NK-92 treated with Interleukin-12 subunit alpha and Interleukin-12 subunit beta, amount 100 ng/mL, for 24 hours (cell line): ENCODE data around the gene VGLL2.
"Not testable (repeated sequence)": the region's sequence is repeated elsewhere in the genome, so short reads cannot be mapped to it uniquely, and the experiment has no call there.

Experiments used
- DNase-seq: peaks from one replicate; lab custom pipeline; 2025; lab: John Stamatoyannopoulos, UW

The VGLL2 gene, protein sequence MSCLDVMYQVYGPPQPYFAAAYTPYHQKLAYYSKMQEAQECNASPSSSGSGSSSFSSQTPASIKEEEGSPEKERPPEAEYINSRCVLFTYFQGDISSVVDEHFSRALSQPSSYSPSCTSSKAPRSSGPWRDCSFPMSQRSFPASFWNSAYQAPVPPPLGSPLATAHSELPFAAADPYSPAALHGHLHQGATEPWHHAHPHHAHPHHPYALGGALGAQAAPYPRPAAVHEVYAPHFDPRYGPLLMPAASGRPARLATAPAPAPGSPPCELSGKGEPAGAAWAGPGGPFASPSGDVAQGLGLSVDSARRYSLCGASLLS

DNA sequence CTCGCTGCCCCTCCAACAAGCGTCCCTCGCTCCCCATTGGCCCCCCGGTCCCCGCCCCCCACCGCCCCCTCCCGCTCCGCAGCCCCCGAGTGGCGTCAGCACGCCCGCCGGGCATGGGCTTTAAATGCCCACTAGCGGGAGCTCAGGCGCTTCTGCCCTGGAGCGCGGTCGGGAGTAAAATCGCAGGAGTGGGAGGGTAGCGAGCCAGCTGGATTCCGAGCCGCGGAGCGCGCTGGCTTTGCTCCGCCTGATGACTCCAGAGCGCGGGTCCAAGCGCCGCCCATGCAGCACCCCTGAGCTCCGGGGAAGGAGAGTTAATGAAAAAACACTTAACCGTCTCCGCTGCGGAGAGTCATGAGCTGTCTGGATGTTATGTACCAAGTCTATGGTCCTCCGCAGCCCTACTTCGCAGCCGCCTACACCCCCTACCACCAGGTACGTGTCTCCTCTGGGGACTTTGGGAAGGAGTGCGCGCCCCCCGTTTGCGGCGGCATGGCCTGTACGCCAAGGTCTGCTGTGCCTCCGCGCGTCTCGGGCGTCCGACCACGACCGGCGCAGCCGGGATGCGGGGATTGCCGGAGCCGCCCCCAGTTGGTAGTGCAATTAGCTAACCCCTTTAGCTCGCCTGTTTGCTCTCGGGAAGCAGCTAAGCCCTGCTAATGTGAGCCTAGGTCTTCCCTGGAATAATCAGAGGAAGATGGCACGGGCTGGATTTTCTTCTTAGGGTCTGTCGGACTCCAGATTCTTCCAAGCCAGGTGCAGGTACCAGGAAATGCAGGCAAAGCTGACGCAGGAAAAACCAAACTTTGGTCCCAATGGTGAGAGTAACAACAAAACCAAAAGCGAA lies at the start of gene VGLL2:
VGLL2 (plus strand) TSS at position 149 of the 847 bp plus-strand sequence; CDS start at position 355, 206 bp downstream.
- DNase-seq, result no peak

DNA sequence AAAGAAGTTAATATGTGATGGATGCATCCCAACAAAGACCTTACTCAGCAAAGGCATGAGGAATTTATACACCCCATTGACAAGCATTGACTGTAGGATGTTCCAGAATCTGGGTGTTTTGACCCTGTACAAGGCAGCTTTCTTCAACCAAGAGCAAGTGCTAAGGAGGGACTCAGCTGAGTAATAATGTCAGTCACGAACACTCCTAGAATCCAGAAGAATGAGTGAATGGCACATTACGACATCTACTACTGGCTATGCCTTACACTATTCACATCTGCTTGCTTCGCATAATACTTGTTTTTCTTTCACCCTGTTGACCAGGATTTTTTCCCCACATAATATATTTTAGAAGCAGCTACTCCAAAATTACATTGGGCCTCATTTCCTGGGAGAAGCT lies 42.5 kb upstream of the VGLL2 start:
- no peak for DNase-seq

DNA sequence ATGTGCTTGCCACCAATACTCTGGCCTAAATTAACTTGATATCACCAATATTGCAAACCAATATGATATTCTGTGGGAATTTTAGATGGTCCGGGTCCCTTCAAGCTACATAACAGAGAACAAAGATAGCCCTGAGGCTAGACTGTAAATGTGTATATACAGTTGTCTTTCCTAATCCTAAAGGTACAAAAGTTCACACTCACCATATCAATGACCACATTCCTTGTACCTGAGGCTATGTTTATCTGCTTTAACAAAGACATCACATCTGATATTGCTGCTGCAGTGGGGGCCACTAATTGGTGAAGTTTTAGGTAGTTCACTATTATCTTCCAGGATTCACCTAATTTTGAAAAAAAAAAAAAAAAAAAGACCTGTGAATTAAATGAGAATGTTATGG lies 38.6 kb upstream of the VGLL2 start:
- no peak for DNase-seq

DNA sequence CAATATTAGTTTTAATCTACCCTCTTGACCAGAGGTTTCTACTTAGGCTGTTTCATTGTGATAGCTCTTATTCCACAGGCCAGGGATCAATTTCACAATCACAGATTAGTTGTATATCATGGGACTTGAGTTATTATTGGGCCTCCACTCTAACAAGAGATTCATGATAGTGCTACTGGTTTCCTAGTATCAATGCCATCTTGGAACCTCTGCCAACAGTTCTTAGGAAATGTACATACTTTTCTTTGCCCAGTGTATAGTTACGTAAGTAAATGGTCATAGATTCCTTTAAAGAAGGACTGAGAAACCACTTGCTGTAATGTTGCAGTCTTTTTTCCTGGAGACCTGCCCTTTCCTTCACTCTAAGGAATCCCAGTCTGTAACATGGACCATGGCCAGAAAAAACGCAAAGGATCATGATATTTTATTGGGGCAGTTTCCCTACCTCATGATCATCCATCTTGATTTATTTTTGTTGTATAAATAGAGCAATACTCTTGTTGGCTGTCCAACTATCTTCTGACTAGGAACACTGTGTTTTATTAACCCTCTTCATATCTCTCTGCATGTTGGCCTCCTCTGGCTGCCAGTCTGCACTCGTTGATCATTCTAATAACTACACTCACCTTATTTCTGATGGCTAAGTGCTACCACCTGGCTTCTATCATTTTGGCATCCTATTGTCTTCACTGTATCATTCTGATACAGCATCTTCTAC lies 38.0 kb upstream of the VGLL2 start:
- no peak for DNase-seq

DNA sequence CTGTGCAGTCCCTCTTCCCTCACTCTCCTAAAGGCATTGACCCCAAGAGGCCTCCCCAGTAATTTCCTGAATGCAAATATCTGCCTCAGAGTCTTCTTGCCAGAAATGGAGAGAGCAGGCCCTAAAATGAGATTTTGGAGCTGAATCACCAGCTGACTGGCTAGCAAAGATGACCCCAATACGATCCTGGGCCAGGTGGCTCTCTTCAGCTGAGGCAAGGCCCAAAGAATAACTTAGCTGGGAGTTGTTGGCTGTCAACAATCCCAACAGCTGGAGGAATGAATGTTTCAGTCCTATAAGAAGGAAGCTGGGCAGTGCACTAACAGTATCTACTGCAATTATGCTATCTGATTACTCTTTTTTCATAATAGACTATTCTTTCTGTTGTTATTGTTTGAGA lies 37.2 kb upstream of the VGLL2 start:
- DNase-seq, result no peak

DNA sequence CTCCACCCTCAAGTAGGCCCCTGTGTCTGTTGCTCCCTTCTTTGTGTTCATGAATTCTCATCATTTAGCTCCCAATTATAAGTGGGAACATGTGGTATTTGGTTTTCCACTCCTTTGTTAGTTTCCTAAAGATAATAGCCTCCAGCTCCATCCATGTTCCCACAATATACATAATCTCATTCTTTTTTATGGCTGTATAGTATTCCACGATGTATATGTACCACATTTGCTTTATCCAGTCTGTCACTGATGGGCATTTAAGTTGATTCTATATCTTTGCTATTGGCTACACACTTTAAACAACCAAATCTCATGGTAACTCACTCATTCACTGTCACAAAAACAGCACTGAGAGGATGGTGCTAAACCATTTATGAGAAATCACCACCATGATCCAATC lies 35.5 kb upstream of the VGLL2 start:
- no peak for DNase-seq

DNA sequence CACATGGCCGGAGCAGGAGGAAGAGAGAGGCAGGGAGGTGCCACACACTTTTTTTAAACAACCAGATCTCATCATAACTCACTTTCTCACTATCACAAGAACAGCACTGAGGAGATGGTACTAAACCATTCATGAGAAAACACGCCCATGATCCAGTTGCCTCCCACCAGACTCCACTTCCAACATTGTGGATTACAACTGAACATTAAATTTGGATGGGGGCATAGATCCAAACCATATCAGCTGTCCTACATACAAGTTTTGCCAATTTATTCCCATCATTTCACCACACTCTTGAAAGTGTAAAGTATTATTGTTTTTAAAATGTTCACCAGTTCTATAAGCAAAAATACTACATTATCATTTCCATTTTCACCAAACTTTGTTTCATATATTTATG lies 33.9 kb upstream of the VGLL2 start:
- no peak for DNase-seq

DNA sequence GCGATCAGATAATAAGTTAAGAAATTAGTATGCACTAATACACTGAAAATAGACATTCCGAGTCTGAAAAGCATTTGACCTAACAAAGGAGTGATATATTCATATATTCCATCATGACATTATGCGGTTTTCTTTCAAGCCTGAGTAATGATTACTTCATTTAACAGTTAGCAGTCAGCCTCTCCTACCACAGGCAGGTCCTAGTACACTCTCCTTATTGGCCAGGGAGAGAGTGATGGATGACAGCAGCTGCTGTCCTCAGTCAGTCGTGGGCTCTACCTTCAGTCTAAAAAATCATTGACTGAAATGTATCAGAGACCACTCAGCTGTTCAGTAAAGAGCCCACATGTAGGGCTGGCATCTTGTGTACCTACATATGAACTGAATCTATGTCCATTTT lies 33.2 kb upstream of the VGLL2 start:
- no peak for DNase-seq

DNA sequence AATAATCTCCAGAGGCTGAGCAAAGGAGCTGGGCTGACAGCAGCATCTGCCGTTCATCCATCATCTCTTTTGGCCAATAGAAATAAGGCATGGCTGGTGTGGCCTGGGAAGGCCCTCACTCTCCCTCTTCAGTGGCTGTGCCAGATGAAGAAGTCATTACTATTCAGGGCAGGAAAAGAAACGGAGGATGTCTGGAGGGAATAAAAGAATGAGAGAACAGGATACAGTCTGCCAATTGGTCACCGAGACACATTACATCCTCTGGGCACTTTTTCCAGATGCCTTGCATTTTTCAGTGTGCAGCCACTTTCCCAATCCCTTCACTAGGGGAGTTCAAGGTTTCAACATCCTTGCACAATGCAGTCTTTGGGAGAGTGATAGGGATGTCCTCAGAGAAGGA lies 32.2 kb upstream of the VGLL2 start:
- no peak for DNase-seq

DNA sequence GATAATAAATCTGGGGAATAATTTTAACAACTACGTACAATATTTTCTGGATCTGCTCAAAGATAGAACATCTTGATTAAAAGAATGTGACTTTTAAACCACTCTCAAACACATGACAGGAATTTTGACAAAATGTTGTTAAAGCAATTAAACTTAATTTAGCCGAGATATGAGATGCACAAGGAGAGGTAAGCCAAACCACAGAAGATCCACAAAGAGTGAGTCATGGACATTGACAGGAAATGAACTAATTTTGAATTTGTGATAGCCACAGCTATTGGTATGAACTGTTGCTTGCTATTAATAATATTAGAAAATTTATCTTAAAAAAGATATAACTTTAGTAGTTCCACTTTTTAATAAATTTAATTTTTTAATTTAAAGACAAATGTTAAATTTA lies 27.8 kb upstream of the VGLL2 start:
- no peak for DNase-seq

DNA sequence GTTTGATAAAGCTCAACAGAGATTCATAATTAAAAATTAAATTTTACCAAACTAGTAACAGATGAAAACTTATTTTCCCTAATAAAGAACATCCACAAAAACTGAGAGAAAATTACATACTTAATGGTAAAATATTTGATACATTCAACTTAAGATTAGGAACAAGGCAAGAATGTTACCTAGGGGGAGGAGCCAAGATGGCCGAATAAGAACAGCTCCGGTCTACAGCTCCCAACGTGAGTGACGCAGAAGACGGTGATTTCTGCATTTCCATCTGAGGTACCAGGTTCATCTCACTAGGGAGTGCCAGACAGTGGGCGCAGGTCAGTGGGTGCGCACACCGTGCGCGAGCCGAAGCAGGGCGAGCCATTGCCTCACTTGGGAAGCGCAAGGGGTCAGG lies 20.8 kb upstream of the VGLL2 start:
- not testable (repeated sequence) for DNase-seq

DNA sequence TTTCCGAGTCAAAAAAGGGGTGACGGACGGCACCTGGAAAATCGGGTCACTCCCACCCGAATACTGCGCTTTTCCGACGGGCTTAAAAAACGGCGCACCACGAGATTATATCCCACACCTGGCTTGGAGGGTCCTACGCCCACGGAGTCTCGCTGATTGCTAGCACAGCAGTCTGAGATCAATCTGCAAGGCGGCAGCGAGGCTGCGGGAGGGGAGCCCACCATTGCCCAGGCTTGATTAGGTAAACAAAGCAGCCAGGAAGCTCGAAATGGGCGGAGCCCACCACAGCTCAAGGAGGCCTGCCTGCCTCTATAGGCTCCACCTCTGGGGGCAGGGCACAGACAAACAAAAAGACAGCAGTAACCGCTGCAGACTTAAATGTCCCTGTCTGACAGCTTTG lies 20.4 kb upstream of the VGLL2 start:
- not testable (repeated sequence) for DNase-seq

DNA sequence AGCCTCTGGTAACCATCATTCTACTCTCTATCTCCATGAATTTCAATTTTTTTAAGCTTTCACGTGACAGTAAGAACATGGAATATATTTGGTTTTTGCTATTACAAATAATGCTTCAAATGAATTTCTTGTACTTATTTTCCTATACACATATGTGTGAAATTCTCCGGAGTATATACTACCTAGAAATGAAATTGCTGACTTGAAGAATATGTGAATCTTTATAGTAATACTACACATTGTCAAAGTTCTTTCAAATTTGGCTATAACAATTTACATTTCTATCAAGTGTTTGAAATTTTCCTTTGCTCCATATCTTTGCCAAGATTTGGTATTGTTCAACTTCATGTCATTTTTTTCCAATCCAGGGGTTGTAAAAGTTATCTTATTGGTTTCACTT lies 11.6 kb upstream of the VGLL2 start:
- DNase-seq, result no peak

DNA sequence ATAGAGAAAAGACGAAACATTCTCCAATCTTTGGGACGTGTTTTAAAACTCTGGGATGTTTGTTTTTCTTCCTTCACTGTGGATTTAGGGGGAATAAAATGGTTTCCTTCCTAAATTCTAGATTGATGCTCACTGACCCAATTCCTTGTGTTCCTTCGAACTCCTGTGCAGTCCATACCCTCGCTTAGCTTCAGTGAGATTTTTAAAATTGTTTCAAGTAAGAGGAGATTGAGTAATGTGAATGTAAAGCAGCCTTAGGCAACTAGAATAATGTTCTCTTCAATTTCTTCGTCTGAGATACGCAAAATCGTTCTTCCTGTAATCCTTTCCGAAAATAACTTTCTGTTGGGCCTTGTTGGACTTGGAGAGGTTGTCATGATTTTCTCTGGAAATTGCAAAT lies 2.6 kb upstream of the VGLL2 start:
- DNase-seq, result no peak

DNA sequence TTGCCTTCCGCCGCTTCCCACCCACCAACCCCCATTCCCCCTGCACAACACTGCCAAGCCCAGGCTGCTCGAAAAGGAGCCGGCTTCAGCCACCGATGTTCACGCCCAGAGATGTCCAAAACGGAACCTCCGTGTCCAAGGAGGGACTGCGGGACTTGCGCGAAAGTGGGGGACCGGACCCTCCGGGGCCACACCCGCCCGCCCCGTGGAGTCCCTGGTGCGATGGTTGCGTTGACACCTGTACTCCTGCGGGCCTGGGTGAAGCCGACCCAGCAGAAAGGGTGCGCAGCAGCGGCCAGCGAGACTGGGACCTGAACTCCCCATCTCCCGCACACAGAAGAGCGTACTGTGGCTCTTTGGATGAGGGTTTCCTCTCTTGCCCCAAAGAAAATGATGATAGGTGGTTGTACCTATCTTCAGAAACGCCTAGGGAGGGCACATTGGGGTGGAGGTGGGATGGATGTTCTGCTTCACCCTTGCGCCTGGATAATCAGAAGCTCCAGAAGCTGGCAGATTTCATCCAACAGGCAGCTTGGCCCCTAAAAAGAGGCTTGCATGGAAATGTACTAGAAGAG lies 1.9 kb upstream of the VGLL2 start:
- no peak for DNase-seq

DNA sequence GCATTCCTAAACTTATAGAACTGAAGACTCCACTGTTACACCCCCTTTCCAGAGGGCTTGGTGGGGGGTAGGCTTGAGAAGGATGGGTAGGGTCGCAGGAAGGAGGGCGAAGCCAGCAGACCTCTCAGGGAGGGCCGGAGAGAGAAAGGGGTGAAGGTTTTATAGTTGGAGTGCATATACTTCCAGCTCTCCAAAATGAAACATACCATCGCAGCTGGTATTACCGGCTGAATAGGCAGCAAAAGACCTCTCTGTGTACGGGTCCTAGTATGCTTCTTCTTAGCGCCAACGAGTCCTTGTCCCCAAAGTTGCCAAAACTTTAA lies 1.0 kb upstream of the VGLL2 start:
- DNase-seq, result no peak

DNA sequence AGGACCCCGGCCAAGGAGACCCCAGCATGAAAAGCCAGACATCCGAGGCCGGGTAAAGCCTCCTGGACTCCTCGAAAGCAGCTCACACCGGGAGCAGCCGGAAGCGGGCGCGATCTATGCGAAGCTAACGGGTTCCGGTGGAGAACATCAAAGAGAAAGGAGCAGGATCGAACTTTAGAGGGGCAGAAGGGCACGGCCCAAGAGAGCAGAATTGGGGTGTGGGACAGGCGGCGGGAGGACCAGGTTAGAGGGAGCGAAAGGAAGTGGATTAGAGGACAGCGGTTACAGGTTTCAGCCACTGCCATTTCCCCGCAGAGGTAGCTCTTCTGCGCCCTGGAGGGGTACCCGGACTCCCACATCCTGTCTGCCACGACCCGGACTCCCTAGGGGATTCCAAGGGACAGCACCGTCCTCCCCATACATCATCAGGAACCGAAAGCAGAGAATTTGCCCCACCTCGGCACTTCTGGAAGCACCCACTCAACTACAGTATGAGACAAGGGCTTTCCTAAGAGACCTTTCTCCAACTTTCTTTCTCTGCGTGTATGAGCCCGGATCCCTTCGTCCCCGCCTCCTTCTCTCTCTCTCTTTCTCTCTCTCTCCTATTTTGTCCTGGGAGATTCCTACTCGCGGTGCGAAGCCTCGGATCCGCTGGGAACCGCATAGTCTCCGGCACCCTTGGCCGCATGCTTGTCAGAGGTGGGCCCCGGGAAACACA lies 507 bp upstream of the VGLL2 start:
- no peak for DNase-seq

DNA sequence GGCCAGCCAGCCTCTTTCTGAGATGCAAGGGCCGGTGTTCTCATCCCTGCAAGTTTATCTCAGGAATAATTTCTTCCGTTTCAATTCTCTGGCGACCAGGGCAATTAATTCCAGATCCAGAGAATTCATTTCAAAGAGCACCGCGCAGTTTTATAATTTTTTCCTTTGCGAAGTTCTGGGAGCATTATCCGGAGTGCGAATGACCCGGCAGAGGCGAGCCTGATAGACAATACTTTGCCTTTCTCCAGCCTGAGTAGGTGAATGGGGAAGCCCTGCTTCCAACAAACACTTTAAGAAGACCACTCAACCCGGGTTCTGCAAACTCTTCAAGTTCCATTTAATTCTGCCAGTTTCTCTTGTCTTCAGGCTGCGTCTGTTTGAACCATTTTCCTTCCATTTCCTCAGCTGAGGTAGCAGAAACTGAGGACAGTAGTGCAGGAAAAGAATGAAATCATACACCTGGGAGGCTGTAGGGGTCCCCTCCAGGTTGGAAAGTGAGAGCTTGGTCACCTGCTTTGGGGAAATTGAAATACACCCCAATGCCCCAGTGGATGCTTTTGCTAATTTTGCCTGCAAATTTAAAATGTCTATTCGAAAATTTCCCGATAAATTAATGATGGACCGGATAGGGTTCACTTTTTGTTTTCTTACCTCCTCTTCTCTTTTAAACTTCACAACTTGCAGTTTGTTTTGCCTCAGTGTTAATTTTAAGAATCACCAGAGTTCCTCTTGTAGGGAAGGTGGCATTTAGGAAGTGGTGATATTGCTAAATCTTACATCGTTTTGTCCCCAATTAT lies 1.1 kb downstream of the VGLL2 start:
- DNase-seq, result no peak

DNA sequence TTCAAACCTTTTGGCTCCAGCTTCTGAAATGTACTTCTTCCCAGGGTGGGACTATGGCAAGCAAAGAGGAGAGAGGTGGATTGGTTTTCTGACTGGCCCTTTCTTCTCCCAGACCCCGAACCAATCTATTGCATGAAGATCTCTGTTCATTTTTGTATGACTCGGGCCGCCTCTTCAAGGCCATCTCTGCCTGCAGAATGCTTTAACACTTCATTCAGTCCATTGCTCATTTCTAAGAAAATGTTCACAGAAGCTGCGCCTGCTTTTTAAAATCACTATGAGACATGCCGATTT lies 1.6 kb downstream of the VGLL2 start:
- no peak for DNase-seq

DNA sequence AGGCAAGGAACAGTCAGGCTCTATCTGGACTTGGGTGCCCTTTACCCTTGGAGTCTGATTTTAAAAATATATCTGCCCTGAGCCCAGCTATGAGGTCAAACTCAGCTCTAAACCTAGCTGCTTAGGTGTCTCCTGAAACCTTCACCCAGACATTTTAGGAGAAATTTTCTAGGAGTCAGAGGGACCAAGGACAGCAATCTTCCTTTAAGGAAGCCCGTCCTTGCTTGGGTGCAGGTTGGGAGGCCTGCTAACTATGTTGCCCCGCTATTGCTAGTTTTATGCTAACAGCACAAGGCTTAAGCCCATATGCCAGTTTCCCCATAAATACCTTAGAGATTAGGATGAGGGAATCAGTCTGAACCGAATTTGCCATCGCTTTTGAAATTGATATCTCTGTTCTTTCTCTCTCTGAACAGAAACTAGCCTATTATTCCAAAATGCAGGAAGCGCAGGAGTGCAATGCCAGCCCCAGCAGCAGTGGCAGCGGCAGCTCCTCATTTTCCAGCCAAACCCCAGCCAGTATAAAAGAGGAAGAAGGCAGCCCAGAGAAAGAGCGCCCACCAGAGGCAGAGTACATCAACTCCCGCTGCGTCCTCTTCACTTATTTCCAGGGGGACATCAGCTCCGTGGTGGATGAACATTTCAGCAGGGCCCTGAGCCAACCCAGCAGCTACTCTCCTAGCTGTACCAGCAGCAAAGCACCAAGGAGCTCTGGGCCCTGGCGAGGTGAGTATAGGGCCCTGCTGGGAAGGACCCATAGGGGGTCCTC lies 2.6 kb downstream of the VGLL2 start:
- no peak for DNase-seq

DNA sequence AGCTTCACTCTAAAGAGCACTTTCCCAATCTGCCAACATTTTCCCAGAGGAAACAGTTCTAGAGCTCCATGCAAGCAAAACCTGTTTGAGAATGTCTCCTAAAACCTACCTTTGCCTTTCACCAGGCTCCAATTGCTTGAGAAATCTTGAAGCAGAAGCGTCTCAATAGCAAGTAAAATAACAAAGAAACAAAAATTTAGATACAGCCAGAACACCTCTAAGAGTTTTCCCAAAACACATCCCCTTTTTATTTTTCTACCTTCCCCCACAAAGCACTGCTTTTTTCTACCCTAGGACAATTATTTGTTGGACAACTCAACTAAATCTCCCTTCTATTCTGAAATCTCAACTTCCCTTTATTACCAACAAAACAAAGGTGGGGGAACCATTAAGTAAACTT lies 3.6 kb downstream of the VGLL2 start:
- no peak for DNase-seq
